H1 (cell line): ENCODE measurements around the gene SLC27A4. TPM values are rescaled to one million over a fixed set of nuclear protein-coding genes. Genes with fewer than 3 reads are reported as not detected.

Source experiments
- CTCF ChIA-PET: fragments of 300-600 bp; sonication (Branson Sonifier 250); formaldehyde crosslinking; loops from one replicate; lab custom pipeline; 2021; ENCODE audit not compliant: partially characterized antibody; lab: Charles Lee
- POLR2A ChIA-PET: fragments of 300-600 bp; sonication (Branson Sonifier 250); formaldehyde crosslinking; loops from one replicate; lab custom pipeline; 2021; ENCODE audit warnings: inconsistent platforms; ENCODE audit not compliant: partially characterized antibody; lab: Charles Lee
- DNase-seq, 2 experiments: peaks; one replicate each; pipeline versions ENCODE4 v3.0.0 to v3.0.0-alpha.2; 2010 to 2022; ENCODE audit warnings: low spot score in 2 of 2, low read depth in 1 of 2, mixed read lengths in 1 of 2
- FAIRE-seq: peaks from 2 replicates; lab custom pipeline; 2011; peaks lifted over from hg19 to GRCh38; lab: Jason Lieb, UNC
- H2AFZ ChIP-seq: 2 replicates; pipeline ENCODE4 v1.8.1; 2012; ENCODE audit warnings: low read length, inconsistent platforms
- H2AK5ac ChIP-seq: 2 replicates; pipeline ENCODE4 v1.6.1; 2013; ENCODE audit warnings: low read depth, low read length
- H2BK120ac ChIP-seq: replicated peaks from 2 replicates; pipeline ENCODE3; 2013; ENCODE audit warnings: low read depth, low read length, inconsistent platforms
- H2BK12ac ChIP-seq: 2 replicates; pipeline ENCODE4 v1.6.1; 2013; ENCODE audit warnings: low read depth, low read length
- H2BK15ac ChIP-seq: 2 replicates; pipeline ENCODE4 v1.6.1; 2013; ENCODE audit warnings: low read length
- H2BK20ac ChIP-seq: 2 replicates; pipeline ENCODE4 v1.6.1; 2013; ENCODE audit warnings: low read length
- H2BK5ac ChIP-seq: 2 replicates; pipeline ENCODE4 v1.6.1; 2013; ENCODE audit warnings: low read depth, low read length
- H3K14ac ChIP-seq: 2 replicates; pipeline ENCODE4 v1.6.1; 2013; ENCODE audit warnings: inconsistent platforms; ENCODE audit not compliant: insufficient read length
- H3K18ac ChIP-seq: 2 replicates; pipeline ENCODE4 v1.6.1; 2013; ENCODE audit warnings: low read length; ENCODE audit errors: extremely low read depth
- H3K23ac ChIP-seq: 2 replicates; pipeline ENCODE4 v1.6.1; 2013; ENCODE audit warnings: inconsistent platforms; ENCODE audit not compliant: insufficient read length
- H3K23me2 ChIP-seq: 2 replicates; pipeline ENCODE4 v1.6.1; 2013; ENCODE audit warnings: low read depth, low read length
- H3K27ac ChIP-seq: 2 replicates; pipeline ENCODE4 v1.6.1; 2011; ENCODE audit warnings: low read depth, low read length, inconsistent platforms
- H3K27me3 ChIP-seq, 4 experiments: replicated peaks in 1 of 4; 1 replicate in 1 of 4; 2 replicates in 3 of 4; pipeline versions ENCODE4 v1.6.1 to v1.8.1; 2011 to 2013; ENCODE audit warnings: low read length in 3 of 4, mild to moderate bottlenecking in 3 of 4, inconsistent platforms in 2 of 4, mixed read lengths in 2 of 4, moderate library complexity in 1 of 4; ENCODE audit not compliant: control insufficient read depth in 3 of 4, insufficient read depth in 3 of 4; ENCODE audit errors: extremely low read depth in 1 of 4
- H3K36me3 ChIP-seq, 4 experiments: 2 replicates each; pipeline versions ENCODE4 v1.6.1 to v1.8.1; 2011 to 2013; ENCODE audit warnings: mild to moderate bottlenecking in 4 of 4, low read length in 3 of 4, moderate library complexity in 2 of 4, control low read depth in 1 of 4, inconsistent platforms in 1 of 4; ENCODE audit not compliant: insufficient read depth in 4 of 4, control insufficient read depth in 2 of 4
- H3K4ac ChIP-seq: replicated peaks from 2 replicates; pipeline ENCODE3; 2013; ENCODE audit warnings: low read length, low read depth, mixed read lengths, inconsistent platforms; ENCODE audit not compliant: insufficient read length
- H3K4me1 ChIP-seq, 4 experiments: replicated peaks in 1 of 4; 1 replicate in 1 of 4; 2 replicates in 3 of 4; pipeline versions ENCODE4 v1.6.1 to v1.8.1; 2011 to 2013; ENCODE audit warnings: low read length in 3 of 4, inconsistent platforms in 2 of 4, mixed read lengths in 1 of 4; ENCODE audit not compliant: insufficient read depth in 4 of 4, control insufficient read depth in 3 of 4
- H3K4me2 ChIP-seq, 2 experiments: 2 replicates each; pipeline versions ENCODE4 v1.6.1 to v1.8.1; 2011 to 2013; ENCODE audit warnings: low read depth in 2 of 2, low read length in 2 of 2, control low read depth in 1 of 2, inconsistent platforms in 1 of 2, mild to moderate bottlenecking in 1 of 2; ENCODE audit not compliant: insufficient read depth in 1 of 2
- H3K4me3 ChIP-seq, 4 experiments: fragments of 200-600, 300-600 bp in 1 of 4; sonication (generic), shearing (Covaris generic), sonication (Bioruptor Twin) in 1 of 4; 2 replicates each; pipeline versions ENCODE4 v1.5.1 to v1.8.1; 2011 to 2016; ENCODE audit warnings: low read length in 4 of 4, low read depth in 3 of 4, control low read depth in 2 of 4, inconsistent platforms in 2 of 4, mild to moderate bottlenecking in 2 of 4, mixed read lengths in 1 of 4, moderate library complexity in 1 of 4; ENCODE audit not compliant: insufficient read depth in 2 of 4; ENCODE audit errors: extremely low read depth in 1 of 4
- H3K56ac ChIP-seq: replicated peaks from 2 replicates; pipeline ENCODE3; 2013; ENCODE audit warnings: low read depth, mild to moderate bottlenecking, mixed read lengths, low read length, inconsistent platforms; ENCODE audit not compliant: insufficient read length
- H3K79me1 ChIP-seq: 2 replicates; pipeline ENCODE4 v1.6.1; 2013; ENCODE audit warnings: low read depth, low read length, control low read depth
- H3K79me2 ChIP-seq, 2 experiments: 2 replicates each; pipeline versions ENCODE4 v1.6.1 to v1.8.1; 2012 to 2013; ENCODE audit warnings: low read length in 2 of 2, mild to moderate bottlenecking in 2 of 2, inconsistent platforms in 1 of 2; ENCODE audit not compliant: insufficient read depth in 2 of 2, control insufficient read depth in 1 of 2
- H3K9ac ChIP-seq, 4 experiments: replicated peaks in 1 of 4; 1 replicate in 1 of 4; 2 replicates in 3 of 4; pipeline versions ENCODE4 v1.6.1 to v1.8.1; 2011 to 2013; ENCODE audit warnings: low read depth in 3 of 4, low read length in 3 of 4, control low read depth in 2 of 4, mild to moderate bottlenecking in 2 of 4, moderate library complexity in 2 of 4, inconsistent platforms in 1 of 4; ENCODE audit errors: extremely low read depth in 1 of 4
- H3K9me3 ChIP-seq, 2 experiments: 2 replicates each; pipeline versions ENCODE4 v1.6.1 to v1.8.1; 2012 to 2013; ENCODE audit warnings: mild to moderate bottlenecking in 2 of 2, moderate library complexity in 2 of 2, control low read depth in 1 of 2, inconsistent platforms in 1 of 2, low read depth in 1 of 2, low read length in 1 of 2, mixed read lengths in 1 of 2; ENCODE audit not compliant: insufficient read depth in 2 of 2
- H4K20me1 ChIP-seq, 2 experiments: replicated peaks in 1 of 2; 2 replicates each; pipeline versions ENCODE3 to v1.8.1; 2011 to 2013; ENCODE audit warnings: inconsistent platforms in 2 of 2, low read length in 2 of 2, mild to moderate bottlenecking in 1 of 2; ENCODE audit not compliant: insufficient read depth in 2 of 2, control insufficient read depth in 1 of 2
- H4K5ac ChIP-seq: 2 replicates; pipeline ENCODE4 v1.6.1; 2013; ENCODE audit warnings: low read length, low read depth, mixed read lengths, inconsistent platforms; ENCODE audit not compliant: insufficient read length
- H4K8ac ChIP-seq: 2 replicates; pipeline ENCODE4 v1.8.0; 2013; ENCODE audit warnings: mild to moderate bottlenecking, moderate library complexity, low read length, inconsistent platforms; ENCODE audit not compliant: insufficient read depth; ENCODE audit errors: extremely low read depth
- H4K91ac ChIP-seq: replicated peaks from 2 replicates; pipeline ENCODE3; 2013; ENCODE audit warnings: low read length, mixed read lengths, inconsistent platforms; ENCODE audit not compliant: insufficient read length
- CREB1 ChIP-seq: IDR thresholded peaks from 2 replicates; pipeline ENCODE4 v1.6.1; 2012; ENCODE audit warnings: inconsistent platforms
- CTCF ChIP-seq, 3 experiments: IDR thresholded peaks; 1 replicate in 2 of 3; 2 replicates in 1 of 3; pipeline versions ENCODE4 v1.5.1 to v1.6.1; 2011; ENCODE audit warnings: low read length in 3 of 3, mild to moderate bottlenecking in 3 of 3, inconsistent platforms in 2 of 3, low read depth in 1 of 3, moderate library complexity in 1 of 3; ENCODE audit not compliant: insufficient read depth in 1 of 3; ENCODE audit errors: control extremely low read depth in 1 of 3
- FOSL1 ChIP-seq: IDR thresholded peaks from 2 replicates; pipeline ENCODE4 v1.6.1; 2011; ENCODE audit warnings: mild to moderate bottlenecking, low read depth, low read length, moderate library complexity; ENCODE audit not compliant: insufficient read depth
- MAX ChIP-seq: IDR thresholded peaks from 2 replicates; pipeline ENCODE4 v1.6.1; 2012; ENCODE audit warnings: inconsistent platforms
- RAD21 ChIP-seq, 2 experiments: IDR thresholded peaks in 1 of 2; conservative IDR thresholded peaks in 1 of 2; 2 replicates each; pipeline ENCODE4 v1.6.1; 2011; ENCODE audit warnings: low read depth in 2 of 2, low read length in 2 of 2, improper control_type of control experiment in 1 of 2, inconsistent platforms in 1 of 2, mild to moderate bottlenecking in 1 of 2, moderate library complexity in 1 of 2
- WGBS, 2 experiments: shearing (Covaris generic) in 1 of 2; methylation state at CpG; one replicate each; pipeline versions ENCODE4 v1.1.6 to v1.1.7; 2013 to 2015; ENCODE audit warnings: low lambda C conversion rate in 2 of 2, mixed read lengths in 2 of 2, inconsistent platforms in 1 of 2, low coverage in 1 of 2, missing lambda C conversion rate in 1 of 2; ENCODE audit not compliant: insufficient replicate concordance in 2 of 2, insufficient coverage in 1 of 2, insufficient read length in 1 of 2; ENCODE audit errors: extremely low coverage in 1 of 2, missing lambda C conversion rate in 1 of 2; 5-methylcytosine and 5-hydroxymethylcytosine counted together
- polyA plus RNA-seq, 7 experiments: library from polyadenylated mRNA; depleted of rRNA in 3 of 7; stranded (reverse) in 5 of 7; unstranded in 2 of 7; fragments of >200 nt in 5 of 7; fragments of 200-250 nt in 2 of 7; gene quantifications; 1 replicate in 5 of 7; 2 replicates in 1 of 7; 4 replicates in 1 of 7; pipeline versions ENCODE4 v1.2.1 to v1.2.3, GENCODE V29; 2011 to 2013; ENCODE audit warnings: missing spikeins in 2 of 7, mixed read lengths in 2 of 7
- total RNA-seq: library from RNA; stranded (reverse); fragmentation: NEBNext Ultra II Directional; extraction: Animal tissue kit (Norgen Biotek cat#: 25700); gene quantifications from 2 replicates; pipeline ENCODE4 v1.2.1, GENCODE V29; 2021

Gene SLC27A4
- total and polyA plus RNA-seq, 2 of the 8 experiments (the other 6 are each of a cell fraction or from before 2014, with no cell fraction given): 14.9 to 20.5 TPM

DNA sequence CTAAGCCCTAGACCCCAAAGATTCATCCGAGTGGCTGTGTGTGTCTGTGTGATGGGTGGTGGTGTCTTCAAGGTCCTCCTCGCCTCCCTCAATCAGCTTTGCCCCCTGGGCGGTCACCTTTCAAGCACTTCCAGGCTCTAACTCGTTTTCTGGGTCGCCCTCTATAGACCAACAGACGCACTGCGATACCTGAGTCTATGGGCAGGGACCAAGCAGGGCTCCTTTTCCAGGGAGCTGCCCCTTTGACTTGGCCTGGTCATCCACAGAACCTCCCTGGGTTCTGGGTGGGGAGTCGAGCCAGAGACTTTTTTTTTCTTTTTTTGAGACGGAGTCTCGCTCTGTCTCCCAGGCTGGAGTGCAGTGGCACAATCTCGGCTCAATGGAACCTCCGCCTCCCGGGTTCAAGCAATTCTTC lies 1.1 kb downstream of the SLC27A4 start:
- no peak overlapping the region for H3K4ac ChIP-seq
- peak overlapping the region; percentile 60 to 90 (median 76); a peak in 7 of 8 replicates for H3K4me3 ChIP-seq
- no peak overlapping the region for H2AK5ac ChIP-seq
- peak overlapping the region; percentile 55 to 95 for H3K4me2 ChIP-seq
- H2BK120ac ChIP-seq: no peak overlapping the region
- no peak for FAIRE-seq
- peaks cover 5% of the 10 kb centered on the region; the same call in 1 of the 2 replicates for H3K23me2 ChIP-seq
- CTCF ChIA-PET: interaction anchor here (0.6 to 8.7 kb wide), 41 partner anchors 9 to 603 kb away, joined by 3 to 127 read pairs (median 5); partner anchors contain the start of gene URM1
- TF ChIP-seq MAX: 0 out of 2 replicates have a peak, but pooled peaks have one; percentile 30
- peak; percentile 57 to 64 for TF ChIP-seq RAD21 (IDR thresholded peaks at IDR 0.05 in 1 of 2, conservative IDR thresholded peaks at IDR 0.05 in 1 of 2; ENCODE audit: low read depth in 2 of 2, low read length in 2 of 2)
- TF ChIP-seq FOSL1: no peak
- TF ChIP-seq CTCF (IDR thresholded peaks at IDR 0.05; ENCODE audit: control extremely low read depth in 1 of 3, insufficient read depth in 1 of 3, low read depth in 1 of 3, low read length in 3 of 3): peak; percentile 65 to 81 (median 76)
- TF ChIP-seq CREB1: 0 out of 2 replicates have a peak, but pooled peaks have one; percentile 20
- TF ChIP-seq, all 59 proteins: peak for 4
- H3K9me3 ChIP-seq: no peaks in the 10 kb centered on the region
- H4K8ac ChIP-seq: no peak overlapping the region
- no peak overlapping the region for H3K14ac ChIP-seq
- H3K56ac ChIP-seq: no peak overlapping the region
- no peak overlapping the region for H4K91ac ChIP-seq
- H3K36me3 ChIP-seq: peaks cover 0 to 4% (median 2%) of the 10 kb centered on the region in 4 experiments; a peak in 2 of 8 replicates
- POLR2A ChIA-PET: interaction anchor here (0.7 to 1.5 kb wide), 14 partner anchors 8 to 211 kb away, joined by 3 to 6 read pairs (median 4); no protein-coding TSS in a partner anchor
- peak in 1 of 2 experiments; percentile 85 for DNase-seq
- peaks cover 0 to 2% of the 10 kb centered on the region in 2 experiments for H4K20me1 ChIP-seq
- H2BK15ac ChIP-seq: no peak overlapping the region
- 30% methylated on average over 13 of the region's 13 CpGs; no CpG with 5 or more reads in 1 of the 2 experiments for WGBS, 2 experiments
- H3K18ac ChIP-seq: no peak overlapping the region
- H2BK5ac ChIP-seq: no peak overlapping the region
- no peak overlapping the region for H3K9ac ChIP-seq
- H3K79me2 ChIP-seq: no peaks in the 10 kb centered on the region
- H3K27ac ChIP-seq: no peak overlapping the region
- H3K79me1 ChIP-seq: no peaks in the 10 kb centered on the region
- no peak overlapping the region for H2AFZ ChIP-seq
- H2BK12ac ChIP-seq: no peak overlapping the region
- no peak overlapping the region for H4K5ac ChIP-seq
- H3K4me1 ChIP-seq: peaks cover 0 to 2% (median 0%) of the 10 kb centered on the region in 4 experiments; a peak in 2 of 7 replicates
- no peaks in the 10 kb centered on the region for H3K27me3 ChIP-seq
- no peak overlapping the region for H3K23ac ChIP-seq
- H2BK20ac ChIP-seq: no peak overlapping the region
